ENCODE results near the gene DGLUCY.
"Not testable (repeated sequence)": the region's sequence is repeated elsewhere in the genome, so short reads cannot be mapped to it uniquely, and the experiment has no call there.

DGLUCY gene

DNA sequence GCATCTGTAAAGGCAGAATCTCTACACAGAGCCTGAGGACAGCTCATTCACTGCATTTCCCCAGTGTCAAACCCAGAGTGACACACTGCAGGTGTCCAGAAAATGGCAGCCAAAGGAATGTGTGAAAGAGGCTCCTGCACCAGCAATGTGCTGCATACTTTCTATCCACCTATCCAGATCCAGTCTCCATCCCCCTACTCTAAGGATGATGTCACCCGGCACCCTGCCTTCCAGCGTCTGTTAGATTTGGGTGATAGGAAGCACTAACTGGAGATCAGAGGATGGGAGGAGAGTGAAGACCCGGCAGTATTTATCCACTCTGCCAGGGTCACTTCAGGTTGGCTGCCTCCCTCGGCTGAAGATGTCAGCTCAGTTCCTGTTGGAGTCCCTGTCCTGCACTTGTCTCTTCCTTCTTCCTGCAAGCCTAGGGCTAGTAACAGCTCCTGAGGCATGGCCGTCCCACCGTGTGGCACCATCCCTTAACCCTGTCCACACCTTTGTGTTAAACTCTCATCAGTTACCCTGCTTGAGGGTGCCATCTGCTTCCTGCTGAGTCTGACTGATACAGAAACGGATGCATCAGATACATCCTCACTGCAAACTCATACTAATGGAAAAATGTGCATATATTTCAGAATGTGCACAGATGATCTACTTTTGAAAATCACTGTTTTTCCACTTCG, 143.6 kb downstream of the DGLUCY start:
- no peak for DNase-seq (ENCODE audit: low read depth in 2 of 2)

DNA sequence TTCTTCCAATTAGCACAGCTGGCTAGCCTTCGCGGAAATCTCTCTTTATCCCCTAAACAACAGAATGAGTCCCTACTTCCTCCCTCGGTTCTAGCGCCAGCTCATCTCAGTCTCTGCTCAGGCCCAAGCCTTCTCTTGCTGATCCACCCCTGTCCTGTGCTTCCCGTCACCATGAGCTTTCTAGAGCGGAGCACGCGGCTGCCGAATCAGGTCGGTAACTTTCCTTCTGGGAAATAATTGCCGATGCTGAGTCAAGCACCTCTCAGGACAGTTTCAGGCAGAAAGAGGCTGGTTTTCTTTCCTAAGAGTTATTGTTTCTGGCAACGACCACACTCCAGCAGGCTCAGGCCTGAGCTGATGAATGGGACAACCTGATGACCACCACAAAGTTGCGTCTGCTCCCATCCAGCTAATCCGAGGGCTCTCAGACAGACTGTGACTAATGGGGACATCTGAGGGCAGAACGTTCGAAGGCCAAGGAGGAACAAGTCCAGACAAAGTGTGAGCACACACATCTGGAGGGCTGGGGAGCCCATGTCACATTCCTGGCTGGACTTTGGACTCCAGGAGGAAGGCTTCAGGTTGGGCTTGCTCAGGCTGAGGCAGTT, 144.2 kb downstream of the DGLUCY start:
- no peak for DNase-seq (ENCODE audit: low read depth in 2 of 2)

DNA sequence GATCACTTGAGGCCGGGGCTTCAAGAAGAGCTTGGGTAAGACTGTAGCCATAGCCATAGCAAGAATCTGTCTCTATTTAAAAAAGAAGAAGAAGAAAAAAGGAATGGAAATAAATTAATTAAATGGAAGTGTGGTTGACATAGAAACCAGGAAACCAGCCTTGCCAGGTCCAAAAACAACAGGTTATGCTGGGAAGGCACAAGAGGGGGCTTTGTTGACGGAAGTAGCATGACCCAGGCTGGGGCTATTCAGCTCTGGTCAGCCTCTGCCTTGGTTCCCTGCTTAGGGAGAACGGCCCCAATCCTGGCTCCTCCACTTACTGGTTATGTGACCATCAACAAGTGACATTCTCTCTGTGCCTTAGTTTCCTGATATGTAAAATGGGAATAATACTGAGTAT, 145.0 kb downstream of the DGLUCY start:
- DNase-seq (ENCODE audit: low read depth in 2 of 2) = no peak

DNA sequence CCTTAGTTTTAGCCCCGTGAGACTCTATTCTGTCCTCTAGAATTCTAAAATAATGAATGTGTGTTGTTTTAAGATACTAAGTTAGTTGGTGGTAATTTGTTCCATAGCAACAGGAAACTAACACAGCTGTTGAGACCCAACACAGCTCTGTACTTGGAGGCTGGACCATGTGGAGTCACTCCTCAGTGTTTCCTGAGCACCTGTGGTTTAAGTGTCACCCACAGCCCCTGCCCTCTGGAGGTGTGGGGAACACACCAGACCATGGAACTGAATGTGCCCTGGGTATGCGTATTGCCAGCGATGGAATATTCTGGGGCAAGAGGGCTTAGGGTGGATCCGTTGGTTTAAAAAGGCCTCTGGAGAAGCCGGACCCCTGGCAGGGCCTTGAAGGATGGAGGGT, 147.2 kb downstream of the DGLUCY start:
- no peak for DNase-seq (ENCODE audit: low read depth in 2 of 2)

DNA sequence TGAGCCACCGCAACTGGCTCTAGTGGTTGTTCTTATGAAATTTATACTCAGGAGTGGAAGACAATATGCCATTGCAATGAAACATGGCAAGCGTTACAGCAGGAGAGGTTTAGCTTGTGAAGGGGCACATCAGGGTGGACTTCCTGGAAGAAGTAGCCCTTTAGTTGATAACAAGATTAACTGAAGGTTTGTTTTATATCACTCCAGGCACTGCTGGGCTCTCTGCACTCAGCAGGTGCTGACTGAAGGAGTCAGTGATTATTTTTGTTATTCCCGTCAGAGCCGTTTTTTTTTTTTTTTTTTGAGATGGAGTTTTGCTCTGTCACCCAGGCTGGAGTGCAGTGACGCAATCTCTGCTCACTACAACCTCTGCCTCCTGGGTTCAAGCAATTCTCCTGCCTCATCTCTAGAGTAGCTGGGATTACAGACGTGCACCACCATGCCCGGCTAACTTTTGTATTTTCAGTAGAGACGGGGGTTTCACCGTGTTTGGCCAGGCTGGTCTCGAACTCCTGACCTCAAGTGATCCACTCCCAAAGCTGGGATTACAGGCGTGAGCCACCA, 148.2 kb downstream of the DGLUCY start:
- no peak for DNase-seq (ENCODE audit: low read depth in 2 of 2)

DNA sequence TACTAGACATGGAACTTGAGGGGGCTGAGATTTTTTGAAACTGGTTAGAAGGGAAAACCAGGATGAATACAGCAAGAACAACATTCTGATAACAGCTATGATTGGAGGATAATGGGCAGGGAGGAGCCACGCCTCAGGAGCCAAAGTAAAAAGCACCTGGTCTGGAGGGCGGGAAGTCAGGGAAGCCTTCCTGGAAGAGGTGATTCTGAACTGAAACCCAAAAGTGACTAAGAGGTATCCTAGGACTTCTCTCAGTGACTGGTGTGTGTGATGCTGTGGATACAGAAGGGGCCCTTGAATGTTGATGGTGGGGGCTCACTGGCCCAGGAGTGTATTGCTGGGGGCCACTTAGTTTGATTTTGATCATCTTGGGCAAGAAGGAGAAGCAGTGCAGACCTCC, 149.5 kb downstream of the DGLUCY start:
- DNase-seq (ENCODE audit: low read depth in 2 of 2) = no peak

DNA sequence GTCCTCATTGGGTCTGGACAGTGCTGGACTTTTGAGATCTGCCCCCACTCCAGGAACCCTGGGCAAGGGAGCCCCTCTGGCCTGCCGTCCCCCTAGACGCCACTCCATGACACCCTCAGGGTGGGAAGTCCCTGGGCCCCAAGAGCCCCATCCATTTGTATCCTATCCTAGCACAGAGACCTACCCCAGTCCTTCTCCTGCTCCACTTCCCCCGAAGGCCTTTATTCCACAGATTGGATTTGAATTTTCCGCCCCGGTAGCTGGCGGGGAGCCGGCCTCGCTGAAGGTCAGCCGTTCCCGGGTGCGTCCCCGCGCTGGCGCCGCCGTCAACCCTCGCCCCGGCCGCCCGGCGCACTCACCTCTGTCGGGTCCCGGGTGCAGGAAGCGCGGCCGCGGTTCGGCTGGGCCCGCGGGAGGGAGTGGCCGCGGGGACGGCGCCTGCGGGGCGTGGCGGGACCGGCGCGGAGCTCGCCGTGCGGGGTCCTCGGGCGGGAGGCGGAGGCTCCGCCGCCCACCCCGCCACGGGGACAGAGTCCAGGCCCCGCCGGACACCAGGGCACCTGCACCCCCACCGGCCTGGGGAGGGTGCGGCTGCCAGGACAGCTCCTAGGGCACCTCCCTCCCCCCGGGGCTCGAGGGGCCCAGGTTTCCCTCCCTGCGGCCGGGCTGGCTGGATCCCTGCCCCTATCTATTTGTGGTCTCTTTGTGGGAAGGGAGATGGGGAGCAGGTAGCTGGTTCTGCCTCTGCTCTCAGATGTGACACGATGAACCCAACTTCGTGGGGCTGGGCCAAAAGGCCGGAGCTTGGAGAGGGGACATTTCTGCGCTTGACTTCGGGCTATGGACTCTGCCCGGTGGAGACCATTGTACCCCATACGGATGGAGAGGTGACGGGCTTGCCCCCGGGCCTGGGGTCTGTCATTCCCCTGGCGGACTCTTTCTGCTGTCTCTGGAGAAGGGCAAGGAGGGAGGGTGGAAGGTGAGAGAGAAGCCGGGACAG, 150.6 kb downstream of the DGLUCY start:
- DNase-seq (ENCODE audit: low read depth in 2 of 2) = no peak

DNA sequence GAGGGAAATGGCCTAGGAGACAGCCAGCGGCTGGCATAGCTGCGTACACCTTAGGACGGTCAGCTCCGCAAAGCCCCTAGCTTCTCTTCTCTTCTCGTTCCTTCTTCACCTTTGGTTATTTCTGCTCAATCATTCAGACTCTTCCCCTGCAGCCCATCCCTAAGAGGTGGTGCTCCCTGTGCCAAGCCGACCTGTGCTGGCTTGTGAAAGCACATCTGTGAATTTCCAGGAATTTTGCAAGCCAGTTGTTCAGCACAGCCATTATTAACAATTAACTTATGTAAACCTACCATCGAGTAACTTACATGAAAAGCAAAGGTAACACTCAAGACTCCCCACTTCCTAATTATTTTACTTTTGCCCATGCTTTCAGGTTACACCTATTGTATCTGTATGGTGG, 151.5 kb downstream of the DGLUCY start:
- DNase-seq (ENCODE audit: low read depth in 2 of 2) = no peak

DNA sequence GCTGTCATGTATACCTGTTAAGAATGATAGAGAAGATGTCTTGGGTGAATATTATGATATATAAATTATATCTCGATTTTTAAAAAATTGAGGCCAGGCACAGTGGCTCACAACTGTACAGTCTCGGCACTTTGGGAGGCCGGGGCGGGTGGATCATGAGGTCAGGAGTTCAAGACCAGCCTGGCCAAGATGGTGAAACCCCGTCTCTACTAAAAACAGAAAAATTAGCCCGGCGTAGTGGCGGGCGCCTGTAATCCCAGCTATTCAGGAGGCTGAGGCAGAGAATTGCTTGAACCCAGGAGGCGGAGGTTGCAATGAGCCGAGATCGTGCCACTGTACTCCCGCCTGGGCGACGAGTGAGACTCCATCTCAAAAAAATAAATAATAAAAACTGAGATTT, 152.4 kb downstream of the DGLUCY start:
- DNase-seq (ENCODE audit: low read depth in 2 of 2) = not testable (repeated sequence)

DNA sequence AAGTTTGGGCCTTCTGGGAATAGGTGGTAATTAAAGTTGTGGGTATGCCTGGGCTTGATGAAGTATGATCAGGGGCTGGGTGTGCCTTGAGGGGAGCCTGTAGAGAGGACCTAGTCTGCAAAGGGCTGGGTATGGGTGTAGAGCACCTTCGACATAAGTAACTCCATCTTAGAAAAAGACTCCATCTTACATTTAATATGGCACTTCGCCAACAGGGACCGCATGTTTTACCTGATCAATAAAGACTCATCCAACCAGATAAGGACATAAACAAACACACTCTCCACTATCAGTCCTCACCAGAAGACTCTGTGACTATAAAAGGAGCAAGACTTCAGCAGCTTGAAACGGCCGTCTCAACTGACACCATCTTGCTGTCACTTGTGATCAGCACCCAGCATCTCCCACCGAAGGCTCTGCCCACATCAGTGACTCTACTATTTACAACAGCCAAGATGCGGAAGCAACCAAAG, 154.1 kb downstream of the DGLUCY start:
- no peak for DNase-seq (ENCODE audit: low read depth in 2 of 2)

DNA sequence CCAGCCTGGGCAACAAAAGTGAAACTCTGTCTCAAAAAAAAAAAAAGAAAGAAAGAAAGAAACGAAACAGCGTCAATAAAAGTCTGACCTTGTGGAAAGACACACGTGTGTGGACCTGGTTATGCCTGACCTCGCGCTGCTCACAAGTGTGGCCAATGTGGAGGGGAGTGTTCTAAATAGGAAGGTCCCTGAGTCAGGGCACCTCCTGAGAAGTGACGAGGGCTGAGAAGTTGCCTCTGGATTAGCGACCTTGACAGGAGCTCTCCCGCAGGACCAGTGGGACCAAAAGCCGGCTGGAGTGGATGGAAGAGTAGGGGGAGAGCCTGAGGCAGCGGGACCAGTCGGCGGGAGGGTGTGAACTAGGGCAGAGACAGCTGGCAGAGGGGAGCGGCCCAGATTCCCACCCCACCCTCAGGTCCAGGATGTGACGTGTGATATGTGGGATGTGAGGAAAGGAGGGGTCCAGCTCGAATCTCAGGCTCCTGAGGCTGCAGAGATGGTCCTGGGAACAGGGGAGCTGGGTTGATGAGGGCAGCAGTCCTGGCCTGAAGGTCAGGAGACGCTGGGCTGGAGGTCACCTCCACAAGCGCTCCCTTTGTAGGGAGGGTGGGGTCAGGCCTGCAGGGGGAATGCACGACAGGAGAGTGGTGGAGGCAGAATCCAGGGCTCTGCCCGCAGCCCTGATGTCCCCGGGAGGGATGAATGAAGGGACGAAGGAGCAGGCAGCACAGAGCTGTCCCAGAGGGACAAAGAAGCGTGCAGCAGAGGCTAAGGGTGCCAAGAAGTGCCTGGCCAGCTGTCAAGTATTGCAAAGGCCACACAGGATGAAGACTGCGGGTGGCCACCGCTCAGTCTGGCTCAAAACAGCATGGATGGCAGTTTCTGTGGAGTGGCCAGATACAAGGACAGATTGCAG, 155.5 kb downstream of the DGLUCY start:
- DNase-seq (ENCODE audit: low read depth in 2 of 2) = no peak

DNA sequence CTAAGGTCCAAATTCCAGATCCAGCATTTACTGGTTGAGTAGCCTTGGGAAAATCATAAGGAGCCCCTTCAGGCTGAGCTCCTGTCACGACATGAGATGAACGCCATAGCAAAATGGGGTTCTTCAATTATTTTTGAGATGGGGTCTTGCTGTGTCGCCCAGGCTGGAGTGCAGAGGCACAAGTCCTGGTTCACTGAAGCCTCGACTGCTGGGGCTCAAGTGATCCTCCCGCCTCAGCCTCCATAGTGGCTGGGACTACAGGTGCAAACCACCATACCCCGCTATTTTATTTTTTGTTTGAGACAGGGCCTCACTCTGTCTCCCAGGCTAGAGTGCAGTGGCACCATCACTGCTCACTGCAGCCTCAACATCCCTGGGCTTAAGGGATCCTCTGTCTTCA, 156.3 kb downstream of the DGLUCY start:
- no peak for DNase-seq (ENCODE audit: low read depth in 2 of 2)

DNA sequence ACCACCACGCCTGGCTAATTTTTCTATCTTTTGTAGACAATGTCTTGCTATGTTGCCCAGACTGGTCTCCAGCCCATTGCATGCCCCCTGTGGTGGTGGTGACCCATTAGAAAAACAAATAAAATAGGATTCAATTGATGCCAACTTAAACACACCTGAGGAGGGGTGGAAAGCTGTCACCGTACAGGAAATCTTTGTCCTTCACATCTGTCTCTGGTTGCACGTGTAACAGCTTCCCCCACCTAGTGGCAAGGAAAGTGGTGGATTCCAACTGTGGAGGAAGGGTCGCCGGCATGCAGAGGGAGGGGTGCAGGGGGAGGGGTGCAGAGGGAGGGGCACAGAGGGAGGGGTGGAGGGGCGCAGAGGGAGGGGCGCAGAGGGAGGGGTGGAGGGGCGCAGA, 156.7 kb downstream of the DGLUCY start:
- no peak for DNase-seq (ENCODE audit: low read depth in 2 of 2)

DNA sequence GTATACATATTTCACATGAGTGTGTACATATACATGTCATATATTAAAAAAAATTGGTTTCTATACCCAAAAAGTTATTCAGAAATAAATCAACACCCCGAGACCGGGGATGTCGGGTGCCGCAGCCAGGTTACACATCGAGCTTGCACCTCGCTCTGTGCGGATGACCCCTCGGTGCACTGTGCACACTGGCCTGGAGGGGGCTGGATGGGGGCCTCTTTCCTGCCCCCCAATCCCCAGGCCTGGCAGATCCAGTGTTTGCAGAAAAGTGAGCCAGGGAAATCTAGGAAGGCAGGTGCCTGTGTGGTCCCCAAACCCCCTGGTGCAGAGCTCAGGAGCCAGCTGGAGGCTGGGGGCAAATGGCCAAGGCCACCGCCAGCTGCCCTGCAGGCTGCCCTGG, 157.8 kb downstream of the DGLUCY start:
- no peak for DNase-seq (ENCODE audit: low read depth in 2 of 2)

DNA sequence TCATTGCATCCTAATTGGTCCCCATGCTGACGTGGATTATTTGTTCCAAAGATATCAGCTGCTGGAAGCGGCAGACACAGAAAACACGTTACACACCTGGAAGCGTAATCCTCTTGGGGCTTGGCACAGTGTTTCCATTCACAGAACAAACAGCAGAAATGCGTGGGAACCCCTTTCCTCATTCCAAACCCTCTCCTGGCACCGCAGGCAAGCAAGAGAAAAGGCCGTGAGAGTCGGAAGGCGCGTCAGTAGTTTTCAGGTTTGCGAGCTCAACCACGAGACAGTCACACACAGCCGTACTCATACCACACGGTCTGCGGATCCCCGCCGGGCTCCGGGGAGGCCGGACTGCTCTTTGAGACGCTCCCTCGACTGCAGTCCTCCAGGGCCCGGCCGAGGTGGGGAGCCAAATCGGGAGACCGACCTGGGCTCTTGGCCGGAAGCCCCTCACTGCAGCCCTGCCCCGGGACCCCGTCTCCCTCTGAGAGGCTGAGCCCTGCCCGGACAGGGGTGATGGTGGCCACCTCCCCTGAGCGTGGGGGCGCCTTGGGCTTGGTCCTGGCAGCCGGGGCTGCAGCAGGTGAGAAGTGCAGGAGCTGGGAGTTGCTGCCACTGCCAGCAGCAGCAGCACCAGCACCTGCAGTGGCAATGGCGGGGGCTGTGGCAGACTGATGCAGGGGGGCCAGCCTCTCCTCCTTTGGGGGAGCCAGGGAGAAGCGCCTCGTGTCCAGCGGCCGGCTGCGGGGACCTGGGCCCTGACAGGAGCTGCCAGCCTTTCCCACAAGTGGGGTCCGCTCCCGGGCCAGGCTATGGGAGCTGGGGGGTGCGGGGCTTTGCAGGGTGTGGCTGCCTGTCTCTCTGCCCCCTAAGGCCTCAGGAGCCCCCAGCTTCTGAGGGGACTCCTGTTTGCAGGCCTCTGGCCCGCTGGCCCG, 158.7 kb downstream of the DGLUCY start:
- DNase-seq (ENCODE audit: low read depth in 2 of 2) = no peak

DNA sequence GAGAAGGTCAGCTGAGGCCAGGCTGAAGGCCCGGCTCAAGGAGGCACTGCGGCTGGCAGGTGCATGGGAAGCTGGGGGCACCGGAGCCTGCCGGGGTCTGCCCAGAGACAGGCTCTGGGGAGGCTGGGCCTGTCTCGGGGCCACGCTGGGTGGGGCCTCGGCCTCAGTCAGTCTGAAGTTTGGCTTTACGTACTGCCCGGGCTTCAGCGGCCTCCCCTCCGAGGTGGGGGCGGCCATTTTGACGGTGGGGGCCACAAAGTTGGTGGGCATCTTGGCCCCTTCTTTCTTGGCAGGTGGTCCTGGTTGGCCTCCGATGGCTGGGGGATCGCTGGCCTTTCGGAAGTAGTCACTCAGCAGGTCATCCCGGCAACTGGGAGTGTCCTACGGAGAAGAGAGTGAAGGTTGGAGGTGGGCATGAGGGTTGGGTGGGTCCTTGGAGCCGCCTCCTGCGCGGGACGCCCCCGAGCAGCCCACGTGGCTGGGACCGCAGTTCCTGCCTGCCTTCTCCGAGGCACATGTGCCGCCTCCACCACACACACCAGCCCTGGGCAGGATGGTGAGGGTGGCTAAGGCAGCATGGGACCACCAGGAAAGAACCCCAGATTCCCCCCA, 159.5 kb downstream of the DGLUCY start:
- DNase-seq (ENCODE audit: low read depth in 2 of 2) = no peak

DNA sequence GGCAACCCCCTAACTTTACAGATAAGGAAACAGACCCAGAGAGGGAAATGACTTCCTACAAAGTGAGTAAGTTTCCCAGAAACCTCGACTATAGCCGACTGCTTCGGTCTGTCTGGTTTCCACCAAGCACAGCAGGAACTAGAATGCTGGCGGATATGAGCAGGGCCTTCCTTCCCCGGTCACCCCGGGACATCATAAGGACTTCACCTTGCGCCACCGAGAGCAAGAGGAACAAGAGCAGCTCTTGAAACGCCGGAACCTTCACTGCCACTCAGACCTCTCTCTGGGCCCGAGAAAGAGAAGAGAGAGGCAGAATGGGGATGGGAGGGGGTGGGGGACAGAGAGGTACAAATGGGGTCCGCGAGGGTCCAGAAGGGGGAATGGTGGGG, 160.0 kb downstream of the DGLUCY start:
- no peak for DNase-seq (ENCODE audit: low read depth in 2 of 2)

DNA sequence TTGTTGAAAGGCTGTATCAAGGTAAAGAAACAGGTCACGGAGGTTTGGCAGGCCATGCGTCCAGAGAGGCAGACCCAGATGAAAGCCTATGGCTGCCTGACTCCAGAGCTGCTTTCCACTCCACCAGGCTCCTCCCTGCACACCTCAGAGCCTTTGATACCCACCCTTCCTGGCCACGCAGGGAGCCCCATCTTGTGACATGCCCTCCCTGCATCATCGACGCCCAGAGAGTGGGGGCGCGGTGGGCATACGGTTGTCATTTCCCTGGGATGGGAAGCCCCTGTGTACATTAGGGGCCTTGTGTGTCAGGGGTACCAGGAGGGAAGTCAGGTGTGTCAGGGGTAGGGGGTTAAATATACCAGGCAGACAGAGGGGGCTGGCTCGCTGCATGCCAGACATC, 160.9 kb downstream of the DGLUCY start:
- DNase-seq (ENCODE audit: low read depth in 2 of 2) = no peak

Measured in stimulated activated CD4-positive, alpha-beta T cell treated with anti-CD3 and anti-CD28 coated beads, Interleukin-15, amount 100 ng/mL, for 48 hours (primary cell).